Superior temporal gyrus (tissue), 1 donor: ENCODE results near the gene KLHDC3.
"Not testable (repeated sequence)": the region's sequence is repeated elsewhere in the genome, so short reads cannot be mapped to it uniquely, and the experiment has no call there.

Source experiments
- DNase-seq: peaks from one replicate; pipeline ENCODE4 v3.0.0-alpha.2; 2016; ENCODE audit errors: extremely low spot score

KLHDC3 gene

DNA sequence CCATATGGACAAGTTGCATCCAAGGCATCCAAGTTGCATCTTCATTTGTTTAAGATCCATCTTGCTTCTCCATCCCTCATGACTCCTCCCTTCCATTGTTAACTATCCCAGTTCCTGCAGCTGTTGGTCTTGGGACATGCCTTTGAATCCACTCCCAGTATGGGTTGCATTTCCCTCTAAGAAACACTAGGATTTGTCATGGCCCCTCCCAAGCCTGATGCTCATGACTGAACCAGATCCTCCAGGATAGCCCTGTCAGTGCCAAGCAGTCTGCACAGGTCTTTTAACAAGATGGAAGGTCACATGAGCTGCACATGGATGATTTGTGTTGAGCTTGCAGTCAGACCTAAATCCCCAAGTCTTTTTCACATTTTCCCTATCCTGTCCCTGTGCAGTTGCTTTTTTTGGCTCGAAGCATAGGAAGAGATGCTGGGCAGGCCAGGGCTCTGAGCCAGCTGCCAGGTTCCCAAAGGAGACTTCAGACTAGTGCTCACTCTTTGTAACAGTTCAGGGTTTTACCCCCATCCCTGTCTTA lies 25.5 kb upstream of the KLHDC3 start:
- DNase-seq = no peak

DNA sequence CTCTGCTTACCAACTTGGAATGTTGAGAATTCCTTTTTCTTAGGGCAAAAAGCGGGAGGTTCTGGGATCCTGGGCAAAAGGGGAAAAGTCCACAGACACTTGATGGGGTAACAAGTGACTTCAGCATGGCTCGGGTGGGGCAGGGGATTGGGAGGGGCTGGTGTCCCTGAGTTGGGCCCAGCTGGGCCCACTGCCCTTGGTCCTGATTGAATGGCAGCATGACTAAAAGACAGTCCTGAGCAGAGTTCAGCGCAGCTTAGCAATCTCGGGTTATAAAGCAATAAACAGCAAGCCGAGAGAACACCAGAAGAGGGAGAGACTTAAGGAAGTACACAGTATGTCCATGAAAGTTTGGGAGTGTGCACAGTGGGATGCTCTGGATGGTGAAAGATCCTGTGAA lies 24.1 kb upstream of the KLHDC3 start:
- DNase-seq = no peak

- DNase-seq = no peak
Measured at GRCh38 chr6:42993445-42993844, 20.6 kb upstream of the KLHDC3 start.

- DNase-seq = peak; percentile 29
Measured at GRCh38 chr6:42996513-42996912, 17.5 kb upstream of the KLHDC3 start.

DNA sequence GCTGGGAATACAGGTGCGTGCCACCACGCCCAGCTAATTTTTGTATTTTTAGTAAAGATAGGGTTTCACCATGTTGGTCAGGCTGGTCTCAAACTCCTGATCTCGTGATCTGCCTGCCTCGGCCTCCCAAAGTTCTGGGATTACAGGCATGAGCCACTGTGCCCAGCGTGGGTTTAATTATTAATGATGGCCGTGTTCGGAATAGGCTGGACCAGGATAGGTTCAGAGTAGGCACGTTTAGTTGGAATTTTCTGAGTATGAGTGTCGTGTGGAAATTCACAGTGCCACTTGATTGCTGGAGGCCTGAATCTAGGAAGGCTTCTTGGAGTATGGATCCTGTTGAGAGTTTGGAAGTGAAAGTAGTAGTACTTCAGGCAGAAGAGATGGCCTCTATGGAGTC lies 15.8 kb upstream of the KLHDC3 start:
- not testable (repeated sequence) for DNase-seq

GRCh38 chr6:43001843-43002242 lies 12.2 kb upstream of the KLHDC3 start:
- DNase-seq = no peak

GRCh38 chr6:43005844-43006243 lies 8.2 kb upstream of the KLHDC3 start:
- no peak for DNase-seq

DNA sequence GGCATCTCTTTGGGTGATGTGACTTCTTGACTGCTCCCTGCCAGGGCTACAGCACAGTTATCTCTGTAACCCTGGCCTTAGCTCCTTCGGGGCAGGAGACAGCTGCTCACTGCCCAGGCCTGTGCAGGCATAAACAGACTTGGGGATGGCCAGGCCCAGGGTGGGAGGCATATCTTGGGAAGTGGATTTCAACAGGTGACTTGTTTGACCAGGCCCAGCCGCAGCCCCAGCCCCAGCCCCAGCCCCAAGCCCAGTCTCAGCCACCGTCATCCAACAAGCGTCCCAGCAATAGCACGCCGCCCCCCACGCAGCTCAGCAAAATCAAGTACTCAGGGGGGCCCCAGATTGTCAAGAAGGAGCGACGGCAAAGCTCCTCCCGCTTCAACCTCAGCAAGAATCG lies 7.8 kb upstream of the KLHDC3 start:
- no peak for DNase-seq

DNA sequence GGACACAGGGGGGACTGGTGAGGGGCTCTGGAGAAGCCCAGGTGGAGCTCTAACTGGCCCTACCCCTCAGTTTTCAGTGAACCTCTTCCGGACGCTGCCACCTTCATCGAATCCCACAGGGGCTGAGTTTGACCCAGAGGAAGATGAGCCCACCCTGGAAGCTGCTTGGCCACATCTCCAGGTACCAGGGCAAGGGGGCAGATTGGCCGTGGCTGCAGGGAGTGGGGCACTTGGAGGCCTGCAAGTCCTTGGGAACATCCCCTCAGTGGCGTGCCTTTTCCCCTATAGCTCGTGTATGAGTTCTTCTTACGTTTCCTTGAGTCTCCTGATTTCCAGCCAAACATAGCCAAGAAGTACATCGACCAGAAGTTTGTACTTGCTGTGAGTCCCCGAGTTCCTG lies 6.9 kb upstream of the KLHDC3 start:
- DNase-seq = no peak

DNA sequence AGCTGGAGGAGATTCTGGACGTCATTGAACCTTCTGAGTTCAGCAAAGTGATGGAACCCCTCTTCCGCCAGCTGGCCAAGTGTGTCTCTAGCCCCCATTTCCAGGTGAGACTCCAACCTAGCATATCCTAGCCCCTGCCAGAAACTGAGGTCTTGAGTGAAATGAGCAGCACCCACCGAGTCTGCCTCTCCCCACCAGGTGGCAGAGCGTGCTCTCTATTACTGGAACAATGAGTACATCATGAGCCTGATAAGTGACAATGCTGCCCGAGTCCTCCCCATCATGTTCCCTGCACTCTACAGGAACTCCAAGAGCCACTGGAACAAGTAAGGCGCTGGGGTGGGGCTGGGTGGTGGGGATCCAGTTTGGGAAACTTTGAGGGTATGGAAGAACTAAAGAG lies 4.9 kb upstream of the KLHDC3 start:
- DNase-seq = no peak

- DNase-seq = no peak
Measured at GRCh38 chr6:43011207-43011606, 2.8 kb upstream of the KLHDC3 start.

- no peak for DNase-seq
Measured at GRCh38 chr6:43012364-43012763, 1.7 kb upstream of the KLHDC3 start.

DNA sequence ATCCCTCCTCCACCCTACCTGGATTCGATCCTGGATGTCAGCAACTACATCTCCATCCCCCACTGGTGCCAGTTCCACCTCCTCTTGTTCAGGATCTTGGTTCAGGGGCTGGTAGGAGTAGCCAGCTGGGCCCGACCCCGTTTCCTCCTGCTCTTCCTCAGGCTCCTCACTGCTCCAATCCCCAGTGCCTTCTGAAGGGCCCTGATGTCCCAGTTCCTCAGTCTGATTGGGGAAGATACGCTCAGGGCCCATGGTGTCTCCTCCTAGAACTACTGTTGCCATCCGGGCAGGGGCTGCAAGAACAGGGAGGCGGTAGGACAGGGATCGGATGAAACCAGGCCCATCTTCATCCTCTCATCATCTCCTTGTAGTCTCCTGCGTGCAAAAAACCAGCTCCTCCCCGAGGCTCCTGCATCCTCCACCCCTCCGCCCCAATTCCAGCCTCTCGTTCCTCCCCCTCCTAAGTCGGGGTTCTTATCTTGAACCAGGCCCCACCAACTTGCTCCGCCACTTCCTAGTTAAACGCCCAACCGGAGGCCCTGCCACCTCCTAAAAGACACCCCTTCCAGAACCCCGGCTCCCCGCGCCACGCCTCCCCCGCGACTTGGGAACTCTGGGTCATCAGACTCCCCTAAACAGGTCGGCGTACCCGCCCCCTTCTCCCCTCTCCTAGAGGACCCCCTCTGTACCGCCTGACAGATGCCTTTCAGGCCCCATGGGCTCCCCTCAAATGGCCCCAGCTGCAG lies 779 bp upstream of the KLHDC3 start:
- DNase-seq = peak; percentile 27

GRCh38 chr6:43014434-43014909 lies 423 bp downstream of the KLHDC3 start:
- no peak for DNase-seq

DNA sequence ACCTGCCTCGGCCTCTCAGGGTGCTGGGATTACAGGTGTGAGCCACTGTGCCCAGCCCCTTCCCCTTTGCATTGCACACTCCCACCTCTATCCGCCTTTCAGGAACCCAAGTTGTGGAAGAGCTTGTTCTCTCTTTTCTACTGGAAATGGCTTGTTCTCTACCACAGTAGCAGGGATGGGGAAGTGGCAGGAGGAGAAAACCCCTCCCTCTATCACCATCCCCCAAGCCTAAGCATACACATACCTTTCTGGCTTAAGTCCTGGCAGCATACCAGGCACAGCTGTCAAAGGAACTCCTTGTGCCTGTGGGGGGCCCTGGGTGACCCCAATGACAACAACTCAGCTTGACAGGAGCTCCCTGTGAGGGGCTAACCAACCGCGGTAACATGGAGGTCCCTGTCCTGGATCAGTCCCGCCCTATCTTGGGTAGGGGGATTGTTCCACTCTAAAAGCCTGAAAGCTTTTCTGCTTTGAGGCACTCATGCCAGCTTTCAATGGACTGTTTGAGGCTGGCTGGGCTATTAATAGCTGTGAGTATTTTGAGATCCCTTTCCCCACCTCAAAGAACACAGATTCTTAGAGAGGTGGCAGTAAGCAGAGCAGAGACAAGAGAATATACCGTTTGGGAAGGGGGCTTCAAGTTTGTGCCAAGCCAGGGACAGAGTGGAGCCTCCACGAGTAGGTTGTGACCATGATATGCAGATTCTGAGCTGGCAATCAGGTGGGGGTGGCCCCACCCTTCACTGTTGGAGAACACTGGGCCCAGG lies 2.3 kb downstream of the KLHDC3 start:
- DNase-seq = no peak

DNA sequence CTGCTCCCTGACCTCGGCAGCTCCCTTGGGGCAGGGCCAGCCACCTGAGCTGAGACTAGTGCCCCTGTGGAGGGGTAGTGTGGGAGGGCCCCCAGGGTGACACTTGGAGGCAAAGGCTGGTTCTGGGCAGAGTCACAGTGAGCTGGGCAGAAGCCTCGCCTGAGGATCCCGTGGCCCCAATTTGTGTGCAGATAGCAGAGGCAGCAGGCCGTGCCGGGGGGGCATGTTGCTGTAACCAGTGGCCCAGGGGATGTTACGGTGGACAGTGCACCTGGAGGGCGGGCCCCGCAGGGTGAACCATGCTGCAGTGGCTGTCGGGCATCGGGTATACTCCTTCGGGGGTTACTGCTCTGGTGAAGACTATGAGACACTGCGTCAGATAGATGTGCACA lies 2.9 kb downstream of the KLHDC3 start:
- DNase-seq = no peak

DNA sequence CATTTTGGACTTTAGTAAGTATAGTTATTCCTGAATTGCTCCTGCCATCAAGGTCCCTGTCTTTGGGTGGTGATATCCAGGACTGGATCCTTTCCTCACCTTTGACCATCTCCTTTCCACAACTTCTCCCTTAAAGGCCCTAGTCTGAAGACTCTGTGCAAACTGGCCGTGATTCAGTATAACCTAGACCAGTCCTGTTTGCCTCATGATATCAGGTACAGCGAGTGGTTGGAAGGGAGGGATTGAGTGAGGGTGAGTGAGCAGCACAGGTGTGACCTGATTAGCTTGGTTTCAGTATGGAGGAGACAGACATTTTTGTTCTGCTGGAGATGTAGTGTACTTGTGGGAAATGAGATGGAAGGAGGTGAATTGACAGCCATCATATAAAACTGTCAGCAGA lies 5.1 kb downstream of the KLHDC3 start:
- DNase-seq = no peak

GRCh38 chr6:43020052-43020705 lies 6.1 kb downstream of the KLHDC3 start:
- DNase-seq = no peak

DNA sequence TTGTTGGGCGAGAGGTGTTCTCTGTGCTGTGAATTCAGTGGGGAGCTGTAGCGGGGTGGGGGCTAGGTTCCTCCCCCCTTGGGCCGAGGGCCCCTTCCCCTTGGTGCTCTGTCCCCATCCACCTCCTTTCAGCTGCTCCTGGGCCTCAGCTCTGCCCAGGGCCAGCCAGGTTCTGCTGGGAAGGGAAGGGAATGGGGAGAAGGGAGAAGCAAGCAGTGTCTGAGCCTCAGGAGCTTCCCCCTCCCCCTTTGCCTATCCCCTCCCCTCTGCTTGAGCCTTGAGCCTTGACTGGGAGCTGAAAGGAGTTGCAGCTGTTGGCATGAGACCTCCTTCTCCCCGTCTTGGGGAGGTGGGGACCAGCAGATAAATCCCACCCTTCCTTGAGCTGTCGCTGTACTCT lies 6.8 kb downstream of the KLHDC3 start:
- no peak for DNase-seq

- peak; percentile 83 for DNase-seq
Measured at GRCh38 chr6:43021270-43022047, 7.4 kb downstream of the KLHDC3 start, which contains the start of gene RRP36. TSS of gene RRP36 (plus strand) at chr6:43021623. CDS start at chr6:43021655, 32 bp downstream.

GRCh38 chr6:43024436-43024835 lies 10.4 kb downstream of the KLHDC3 start:
- DNase-seq = no peak

DNA sequence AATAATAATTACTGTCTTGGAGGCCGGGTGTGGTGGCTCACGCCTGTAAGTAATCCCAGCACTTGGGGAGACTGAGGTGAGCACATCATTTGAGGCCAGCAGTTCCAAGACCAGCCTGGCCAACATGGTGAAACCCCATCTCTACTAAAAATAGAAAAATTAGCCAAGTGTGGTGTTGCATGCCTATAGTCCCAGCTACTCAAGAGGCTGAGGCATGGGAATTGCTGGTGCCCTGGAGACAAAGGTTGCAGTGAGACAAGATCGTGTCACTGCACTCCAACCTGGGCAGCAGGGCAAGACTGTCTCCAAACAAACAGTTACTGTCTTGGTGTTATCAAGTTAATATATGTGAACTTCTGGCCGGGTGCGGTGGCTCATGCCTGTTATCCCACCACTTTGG lies 12.3 kb downstream of the KLHDC3 start:
- DNase-seq = no peak
